ENCODE data around the gene SORT1. TPM values are rescaled to one million over a fixed set of nuclear protein-coding genes. Genes with fewer than 3 reads are reported as not detected.

SORT1 gene
- total RNA-seq, 2 donors from 2014 or later: 44.9 to 46.2 TPM

DNA sequence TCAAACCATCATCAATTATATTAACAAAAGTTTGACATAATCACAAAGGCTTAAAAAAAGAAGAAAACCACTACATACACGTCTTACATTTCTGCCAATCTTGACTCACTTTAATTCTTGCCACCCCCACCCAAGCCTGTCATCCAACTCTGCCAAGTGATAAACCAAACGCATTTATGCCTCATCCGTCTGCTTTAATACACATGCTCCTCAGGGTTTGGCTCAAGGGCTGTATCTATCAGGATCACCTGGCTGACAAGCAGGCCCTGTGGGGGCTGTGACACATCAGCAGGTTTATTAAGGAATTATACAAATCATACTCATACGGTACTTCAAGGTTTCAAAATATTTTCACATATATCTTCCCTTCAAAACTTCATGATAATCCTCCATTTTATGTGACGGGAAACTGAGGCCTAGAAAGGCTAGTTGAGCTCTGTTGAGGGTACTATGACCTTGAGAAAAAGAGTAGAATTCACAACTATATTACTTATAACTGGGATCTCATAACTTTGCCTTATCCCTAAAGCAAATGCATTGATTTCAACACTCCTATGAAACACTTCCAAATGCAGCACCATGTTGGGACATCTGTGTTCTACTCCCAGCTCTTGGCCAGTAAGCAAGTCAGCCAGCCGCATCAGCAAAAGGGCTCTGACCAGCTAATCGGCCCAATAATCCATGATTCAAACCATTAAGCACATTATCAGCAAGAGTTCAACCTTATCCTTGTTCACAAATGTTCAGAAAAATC is 8.7 kb downstream of the SORT1 start:
- Mint-ChIP-seq H3K4me1 (peaks cover 21% of the 10 kb centered on the region), H3K4me3 (no peak overlapping the region), H3K36me3 (ENCODE audit: low read depth) (peaks cover 11% of the 10 kb centered on the region), H3K9me3 (peaks cover 7% of the 10 kb centered on the region), H3K27me3 (ENCODE audit: insufficient read depth) (no peaks in the 10 kb centered on the region), H3K27ac (no peak overlapping the region)
- TF ChIP-seq, protein P1, sequence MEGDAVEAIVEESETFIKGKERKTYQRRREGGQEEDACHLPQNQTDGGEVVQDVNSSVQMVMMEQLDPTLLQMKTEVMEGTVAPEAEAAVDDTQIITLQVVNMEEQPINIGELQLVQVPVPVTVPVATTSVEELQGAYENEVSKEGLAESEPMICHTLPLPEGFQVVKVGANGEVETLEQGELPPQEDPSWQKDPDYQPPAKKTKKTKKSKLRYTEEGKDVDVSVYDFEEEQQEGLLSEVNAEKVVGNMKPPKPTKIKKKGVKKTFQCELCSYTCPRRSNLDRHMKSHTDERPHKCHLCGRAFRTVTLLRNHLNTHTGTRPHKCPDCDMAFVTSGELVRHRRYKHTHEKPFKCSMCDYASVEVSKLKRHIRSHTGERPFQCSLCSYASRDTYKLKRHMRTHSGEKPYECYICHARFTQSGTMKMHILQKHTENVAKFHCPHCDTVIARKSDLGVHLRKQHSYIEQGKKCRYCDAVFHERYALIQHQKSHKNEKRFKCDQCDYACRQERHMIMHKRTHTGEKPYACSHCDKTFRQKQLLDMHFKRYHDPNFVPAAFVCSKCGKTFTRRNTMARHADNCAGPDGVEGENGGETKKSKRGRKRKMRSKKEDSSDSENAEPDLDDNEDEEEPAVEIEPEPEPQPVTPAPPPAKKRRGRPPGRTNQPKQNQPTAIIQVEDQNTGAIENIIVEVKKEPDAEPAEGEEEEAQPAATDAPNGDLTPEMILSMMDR (conservative IDR thresholded peaks at IDR 0.05): no peak
- Histone ChIP-seq H3K4me3 (ENCODE audit: low read length) (no peak overlapping the region), H3K27ac (ENCODE audit: low read depth, low read length) (no peak overlapping the region), H3K9ac (ENCODE audit: extremely low read depth, low read length, poor library complexity, severe bottlenecking) (no peak overlapping the region), H3K27me3 (ENCODE audit: control insufficient read depth, insufficient read depth, low read length, poor library complexity, severe bottlenecking) (no peaks in the 10 kb centered on the region), H3K36me3 (ENCODE audit: control insufficient read depth, insufficient read depth, low read length) (no peaks in the 10 kb centered on the region), H3K9me3 (ENCODE audit: control insufficient read depth, low read length) (peaks cover 11% of the 10 kb centered on the region), H3K4me1 (ENCODE audit: control insufficient read depth, insufficient read depth, low read length) (peaks cover 9% of the 10 kb centered on the region)
- no peak for DNase-seq
- WGBS, 2 experiments (ENCODE audit: insufficient coverage in 1 of 2, insufficient read length in 1 of 2): 86 to 89% methylated on average over 2 to 7 of the region's 7 CpGs

GRCh38 chr1:109388208-109388711 is 9.5 kb downstream of the SORT1 start:
- H3K27ac Mint-ChIP-seq: no peak overlapping the region
- no peaks in the 10 kb centered on the region for H3K36me3 ChIP-seq (ENCODE audit: control insufficient read depth, insufficient read depth, low read length)
- no peaks in the 10 kb centered on the region for H3K27me3 ChIP-seq (ENCODE audit: control insufficient read depth, insufficient read depth, low read length, poor library complexity, severe bottlenecking)
- WGBS, 2 experiments (ENCODE audit: insufficient coverage in 1 of 2, insufficient read length in 1 of 2): 92 to 99% methylated on average over 5 of the region's 5 CpGs
- peaks cover 11% of the 10 kb centered on the region for H3K36me3 Mint-ChIP-seq (ENCODE audit: low read depth)
- H3K9me3 ChIP-seq (ENCODE audit: control insufficient read depth, low read length): peaks cover 11% of the 10 kb centered on the region
- H3K27me3 Mint-ChIP-seq (ENCODE audit: insufficient read depth): no peaks in the 10 kb centered on the region
- no peak overlapping the region for H3K9ac ChIP-seq (ENCODE audit: extremely low read depth, low read length, poor library complexity, severe bottlenecking)
- H3K4me3 Mint-ChIP-seq: no peak overlapping the region
- H3K4me1 ChIP-seq (ENCODE audit: control insufficient read depth, insufficient read depth, low read length): peaks cover 8% of the 10 kb centered on the region
- DNase-seq: no peak
- peaks cover 27% of the 10 kb centered on the region for H3K4me1 Mint-ChIP-seq
- H3K27ac ChIP-seq (ENCODE audit: low read depth, low read length): no peak overlapping the region
- TF ChIP-seq, protein P1 (conservative IDR thresholded peaks at IDR 0.05): no peak
- H3K4me3 ChIP-seq (ENCODE audit: low read length): no peak overlapping the region
- H3K9me3 Mint-ChIP-seq: peaks cover 7% of the 10 kb centered on the region

- Mint-ChIP-seq H3K27me3 (ENCODE audit: insufficient read depth) (no peaks in the 10 kb centered on the region), H3K36me3 (ENCODE audit: low read depth) (peaks cover 11% of the 10 kb centered on the region), H3K9me3 (peaks cover 7% of the 10 kb centered on the region), H3K4me3 (no peak overlapping the region), H3K4me1 (peaks cover 21% of the 10 kb centered on the region), H3K27ac (no peak overlapping the region)
- no peak for DNase-seq
- H3K9ac ChIP-seq (ENCODE audit: extremely low read depth, low read length, poor library complexity, severe bottlenecking): no peak overlapping the region
- peaks cover 2% of the 10 kb centered on the region for H3K4me1 ChIP-seq (ENCODE audit: control insufficient read depth, insufficient read depth, low read length)
- TF ChIP-seq, protein P1 (conservative IDR thresholded peaks at IDR 0.05): no peak
- H3K27me3 ChIP-seq (ENCODE audit: control insufficient read depth, insufficient read depth, low read length, poor library complexity, severe bottlenecking): no peaks in the 10 kb centered on the region
- no peak overlapping the region for H3K4me3 ChIP-seq (ENCODE audit: low read length)
- no peaks in the 10 kb centered on the region for H3K36me3 ChIP-seq (ENCODE audit: control insufficient read depth, insufficient read depth, low read length)
- 88% methylated on average over 2 of the region's 2 CpGs; no CpG with 5 or more reads in 1 of the 2 experiments for WGBS, 2 experiments (ENCODE audit: insufficient coverage in 1 of 2, insufficient read length in 1 of 2)
- H3K9me3 ChIP-seq (ENCODE audit: control insufficient read depth, low read length): peaks cover 11% of the 10 kb centered on the region
- no peak overlapping the region for H3K27ac ChIP-seq (ENCODE audit: low read depth, low read length)
These were observed 11.5 kb downstream of the SORT1 start for GRCh38 chr1:109386054-109386717.

All from endodermal cell (in vitro differentiated cells).